T-helper 1 cell treated with Interleukin-12 subunit alpha and Interleukin-12 subunit beta and Interleukin-4 antibody, amounts not matched to agents 30 μg/mL and 1 μg/mL, for 36 hours (primary cell): ENCODE data around the gene ISYNA1.

Source experiments
- H3K27ac Mint-ChIP-seq: one replicate; pipeline ENCODE4 v1.8.0; 2021; ENCODE audit warnings: mild to moderate bottlenecking, mixed read lengths
- H3K27me3 Mint-ChIP-seq: one replicate; pipeline ENCODE4 v1.8.0; 2021; ENCODE audit warnings: low read depth, mixed read lengths
- H3K36me3 Mint-ChIP-seq: one replicate; pipeline ENCODE4 v1.8.0; 2021; ENCODE audit warnings: low read depth, mixed read lengths
- H3K4me1 Mint-ChIP-seq: one replicate; pipeline ENCODE4 v1.8.0; 2021; ENCODE audit warnings: low read depth, mixed read lengths
- H3K4me3 Mint-ChIP-seq: one replicate; pipeline ENCODE4 v1.8.0; 2021; ENCODE audit warnings: mild to moderate bottlenecking, moderate library complexity, mixed read lengths
- H3K9me3 Mint-ChIP-seq: one replicate; pipeline ENCODE4 v1.8.0; 2021; ENCODE audit warnings: mixed read lengths

ISYNA1 gene

GRCh38 chr19:18442941-18443340 is 5.0 kb upstream of the ISYNA1 start:
- Mint-ChIP-seq H3K27me3 (no peaks in the 10 kb centered on the region), H3K4me1 (peaks cover 20% of the 10 kb centered on the region), H3K4me3 (no peak overlapping the region), H3K27ac (peak overlapping the region; percentile 94), H3K9me3 (peaks cover 5% of the 10 kb centered on the region), H3K36me3 (peaks cover 32% of the 10 kb centered on the region)

GRCh38 chr19:18441804-18442788 is 4.2 kb upstream of the ISYNA1 start:
- H3K36me3 Mint-ChIP-seq, result peaks cover 32% of the 10 kb centered on the region
- peaks cover 5% of the 10 kb centered on the region for H3K9me3 Mint-ChIP-seq
- peaks cover 20% of the 10 kb centered on the region for H3K4me1 Mint-ChIP-seq
- peak overlapping the region; percentile 29 for H3K4me3 Mint-ChIP-seq
- H3K27ac Mint-ChIP-seq, result peak overlapping the region; percentile 94
- H3K27me3 Mint-ChIP-seq, result no peaks in the 10 kb centered on the region

- H3K4me3 Mint-ChIP-seq, result no peak overlapping the region
- peaks cover 5% of the 10 kb centered on the region for H3K9me3 Mint-ChIP-seq
- H3K27ac Mint-ChIP-seq, result peak overlapping the region; percentile 94
- peaks cover 30% of the 10 kb centered on the region for H3K36me3 Mint-ChIP-seq
- H3K27me3 Mint-ChIP-seq, result no peaks in the 10 kb centered on the region
- peaks cover 23% of the 10 kb centered on the region for H3K4me1 Mint-ChIP-seq
Measured at GRCh38 chr19:18440936-18441803, 3.2 kb upstream of the ISYNA1 start.

GRCh38 chr19:18440415-18440877 is 2.5 kb upstream of the ISYNA1 start:
- H3K4me1 Mint-ChIP-seq, result peaks cover 23% of the 10 kb centered on the region
- H3K27me3 Mint-ChIP-seq, result no peaks in the 10 kb centered on the region
- H3K9me3 Mint-ChIP-seq, result peaks cover 5% of the 10 kb centered on the region
- H3K27ac Mint-ChIP-seq, result peak overlapping the region; percentile 34
- no peak overlapping the region for H3K4me3 Mint-ChIP-seq
- peaks cover 30% of the 10 kb centered on the region for H3K36me3 Mint-ChIP-seq

GRCh38 chr19:18439910-18440237 is 1.9 kb upstream of the ISYNA1 start:
- Mint-ChIP-seq H3K4me1 (peaks cover 23% of the 10 kb centered on the region), H3K9me3 (peaks cover 5% of the 10 kb centered on the region), H3K36me3 (peaks cover 28% of the 10 kb centered on the region), H3K27me3 (no peaks in the 10 kb centered on the region), H3K4me3 (no peak overlapping the region), H3K27ac (no peak overlapping the region)

GRCh38 chr19:18439025-18439909 is 1.3 kb upstream of the ISYNA1 start:
- Mint-ChIP-seq H3K36me3 (peaks cover 28% of the 10 kb centered on the region), H3K27me3 (no peaks in the 10 kb centered on the region), H3K9me3 (peaks cover 5% of the 10 kb centered on the region), H3K4me1 (peaks cover 23% of the 10 kb centered on the region), H3K27ac (no peak overlapping the region), H3K4me3 (no peak overlapping the region)

- Mint-ChIP-seq H3K4me1 (peaks cover 23% of the 10 kb centered on the region), H3K4me3 (no peak overlapping the region), H3K9me3 (peaks cover 5% of the 10 kb centered on the region), H3K27me3 (no peaks in the 10 kb centered on the region), H3K27ac (no peak overlapping the region), H3K36me3 (peaks cover 23% of the 10 kb centered on the region)
Measured at GRCh38 chr19:18438331-18439024, 545 bp upstream of the ISYNA1 start.

- no peaks in the 10 kb centered on the region for H3K27me3 Mint-ChIP-seq
- peaks cover 13% of the 10 kb centered on the region for H3K4me1 Mint-ChIP-seq
- H3K4me3 Mint-ChIP-seq, result peak overlapping the region; percentile 59
- peaks cover 9% of the 10 kb centered on the region for H3K36me3 Mint-ChIP-seq
- no peak overlapping the region for H3K27ac Mint-ChIP-seq
- H3K9me3 Mint-ChIP-seq, result no peaks in the 10 kb centered on the region
Measured at GRCh38 chr19:18436671-18437490, 1.1 kb downstream of the ISYNA1 start.

- Mint-ChIP-seq H3K4me1 (peaks cover 8% of the 10 kb centered on the region), H3K4me3 (peak overlapping the region; percentile 56), H3K36me3 (peaks cover 9% of the 10 kb centered on the region), H3K27ac (no peak overlapping the region), H3K9me3 (no peaks in the 10 kb centered on the region), H3K27me3 (no peaks in the 10 kb centered on the region)
Measured at GRCh38 chr19:18435842-18436670, 1.9 kb downstream of the ISYNA1 start.

- Mint-ChIP-seq H3K36me3 (peaks cover 4% of the 10 kb centered on the region), H3K4me1 (peaks cover 10% of the 10 kb centered on the region), H3K27me3 (no peaks in the 10 kb centered on the region), H3K27ac (no peak overlapping the region), H3K4me3 (no peak overlapping the region), H3K9me3 (no peaks in the 10 kb centered on the region)
Measured at GRCh38 chr19:18435178-18435841, 2.6 kb downstream of the ISYNA1 start.

GRCh38 chr19:18434411-18435175 is 3.3 kb downstream of the ISYNA1 start:
- Mint-ChIP-seq H3K4me1 (peaks cover 11% of the 10 kb centered on the region), H3K27me3 (no peaks in the 10 kb centered on the region), H3K9me3 (no peaks in the 10 kb centered on the region), H3K36me3 (peaks cover 3% of the 10 kb centered on the region), H3K4me3 (no peak overlapping the region), H3K27ac (no peak overlapping the region)
